ENCODE data around the gene MKNK1.

Gene MKNK1

DNA sequence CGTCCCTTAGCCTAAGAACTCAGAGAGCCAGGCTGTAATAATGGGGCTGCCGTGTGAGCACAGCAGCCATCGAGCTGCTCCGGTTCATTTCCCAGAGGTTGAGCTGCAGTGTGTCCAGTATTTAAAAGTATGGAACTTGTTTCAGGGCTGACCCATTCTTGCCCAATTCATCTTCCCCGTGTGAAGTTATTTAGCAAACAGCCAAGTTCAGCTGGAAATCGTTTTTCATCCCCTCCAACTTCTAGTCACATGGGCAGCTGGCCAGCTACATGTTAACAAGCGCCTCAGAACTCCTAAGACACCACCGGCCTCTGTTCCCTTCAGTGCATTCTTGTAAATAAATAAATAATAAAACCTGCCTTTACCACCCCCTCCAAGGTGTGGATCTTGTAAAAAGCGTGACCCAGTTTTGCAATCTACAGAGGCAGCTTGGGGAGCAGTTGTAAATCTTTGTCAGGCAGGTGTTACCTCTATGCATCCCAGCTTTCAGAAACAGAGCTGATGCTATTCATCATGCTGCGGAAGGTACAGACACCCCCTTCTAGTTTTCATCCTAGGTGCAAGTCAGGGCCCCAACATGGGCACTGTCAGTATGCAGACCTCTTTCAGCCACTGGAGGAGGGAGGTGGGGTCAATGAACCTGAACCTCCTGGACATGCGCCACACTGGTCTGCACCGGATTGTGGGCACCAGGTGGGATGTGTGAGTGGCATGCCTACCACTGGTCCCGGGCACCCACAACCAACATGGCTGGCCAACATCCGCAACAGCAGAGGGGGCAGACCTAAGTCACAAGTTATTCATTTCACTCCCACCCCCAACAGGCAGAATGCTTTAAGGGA lies 34.0 kb downstream of the MKNK1 start:
- H3K27ac ChIP-seq, result no peak overlapping the region
- TF ChIP-seq, protein P1, sequence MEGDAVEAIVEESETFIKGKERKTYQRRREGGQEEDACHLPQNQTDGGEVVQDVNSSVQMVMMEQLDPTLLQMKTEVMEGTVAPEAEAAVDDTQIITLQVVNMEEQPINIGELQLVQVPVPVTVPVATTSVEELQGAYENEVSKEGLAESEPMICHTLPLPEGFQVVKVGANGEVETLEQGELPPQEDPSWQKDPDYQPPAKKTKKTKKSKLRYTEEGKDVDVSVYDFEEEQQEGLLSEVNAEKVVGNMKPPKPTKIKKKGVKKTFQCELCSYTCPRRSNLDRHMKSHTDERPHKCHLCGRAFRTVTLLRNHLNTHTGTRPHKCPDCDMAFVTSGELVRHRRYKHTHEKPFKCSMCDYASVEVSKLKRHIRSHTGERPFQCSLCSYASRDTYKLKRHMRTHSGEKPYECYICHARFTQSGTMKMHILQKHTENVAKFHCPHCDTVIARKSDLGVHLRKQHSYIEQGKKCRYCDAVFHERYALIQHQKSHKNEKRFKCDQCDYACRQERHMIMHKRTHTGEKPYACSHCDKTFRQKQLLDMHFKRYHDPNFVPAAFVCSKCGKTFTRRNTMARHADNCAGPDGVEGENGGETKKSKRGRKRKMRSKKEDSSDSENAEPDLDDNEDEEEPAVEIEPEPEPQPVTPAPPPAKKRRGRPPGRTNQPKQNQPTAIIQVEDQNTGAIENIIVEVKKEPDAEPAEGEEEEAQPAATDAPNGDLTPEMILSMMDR (IDR thresholded peaks at IDR 0.05), result no peak
- TF ChIP-seq ZFX (IDR thresholded peaks at IDR 0.05; ENCODE audit: borderline replicate concordance), result no peak

DNA sequence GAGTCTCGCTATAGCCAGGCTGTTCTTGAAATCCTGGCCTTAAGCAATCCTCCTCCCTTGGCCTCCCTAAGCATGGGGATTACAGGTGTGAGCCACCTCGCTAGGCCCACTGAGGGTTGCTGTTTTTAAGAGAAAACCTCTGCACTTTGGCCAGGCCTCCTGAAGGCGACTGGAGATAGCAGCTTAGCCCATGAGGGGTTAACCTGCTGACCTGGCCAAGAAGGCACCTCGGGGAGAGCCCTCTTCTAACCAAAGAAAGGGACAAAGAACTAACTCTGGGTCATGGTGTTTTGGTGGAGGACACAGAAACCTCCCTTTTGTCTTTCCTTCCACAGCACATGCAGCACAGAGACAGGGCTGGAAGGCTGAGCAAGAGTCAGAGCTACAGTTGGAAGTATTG lies 35.0 kb downstream of the MKNK1 start:
- no peak overlapping the region for H3K27ac ChIP-seq
- TF ChIP-seq ZFX (IDR thresholded peaks at IDR 0.05; ENCODE audit: borderline replicate concordance), result no peak
- TF ChIP-seq, protein P1 (IDR thresholded peaks at IDR 0.05), result no peak

DNA sequence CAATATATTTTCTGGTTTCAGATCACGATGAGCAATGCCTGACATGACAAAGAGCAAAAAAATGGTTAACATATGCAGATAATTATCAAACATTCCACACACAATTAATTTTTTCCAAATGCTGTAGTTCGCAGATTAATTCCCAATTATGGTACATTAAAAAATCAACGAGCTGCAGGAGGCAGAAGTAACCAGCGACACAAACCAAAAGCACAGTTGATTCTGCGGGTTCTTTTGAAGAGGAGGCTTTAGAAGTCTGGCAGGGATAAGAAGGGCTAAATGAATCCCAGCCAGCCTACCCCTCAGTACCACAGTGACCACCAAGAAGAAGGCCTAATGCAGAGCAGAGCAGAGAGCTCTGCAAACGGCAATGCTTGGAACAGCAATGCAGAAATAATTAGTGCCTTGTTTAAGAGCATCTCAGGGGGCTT lies 35.6 kb downstream of the MKNK1 start:
- no peak overlapping the region for H3K27ac ChIP-seq
- TF ChIP-seq, protein P1 (IDR thresholded peaks at IDR 0.05), result no peak
- no peak for TF ChIP-seq ZFX (IDR thresholded peaks at IDR 0.05; ENCODE audit: borderline replicate concordance)

DNA sequence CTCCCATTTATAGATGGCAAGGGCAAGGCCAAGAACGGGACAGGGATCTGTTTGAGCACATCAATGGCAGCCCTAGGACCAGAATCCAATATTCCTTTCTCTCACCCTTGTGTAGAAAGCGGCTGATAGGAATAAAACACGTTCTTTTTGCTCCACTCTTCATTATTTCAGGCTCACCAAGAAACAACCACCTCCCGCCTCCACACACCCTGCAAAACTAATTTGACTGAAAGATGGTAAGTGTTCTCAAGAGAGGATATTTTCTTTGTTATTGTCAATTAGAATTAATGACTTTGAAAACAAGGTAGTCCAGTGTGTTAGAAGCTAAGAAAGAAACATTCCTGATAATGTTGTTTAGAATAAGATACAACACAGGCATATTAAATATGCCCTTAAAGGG lies 40.7 kb downstream of the MKNK1 start:
- H3K27ac ChIP-seq, result no peak overlapping the region
- TF ChIP-seq, protein P1 (IDR thresholded peaks at IDR 0.05), result no peak
- no peak for TF ChIP-seq ZFX (IDR thresholded peaks at IDR 0.05; ENCODE audit: borderline replicate concordance)

DNA sequence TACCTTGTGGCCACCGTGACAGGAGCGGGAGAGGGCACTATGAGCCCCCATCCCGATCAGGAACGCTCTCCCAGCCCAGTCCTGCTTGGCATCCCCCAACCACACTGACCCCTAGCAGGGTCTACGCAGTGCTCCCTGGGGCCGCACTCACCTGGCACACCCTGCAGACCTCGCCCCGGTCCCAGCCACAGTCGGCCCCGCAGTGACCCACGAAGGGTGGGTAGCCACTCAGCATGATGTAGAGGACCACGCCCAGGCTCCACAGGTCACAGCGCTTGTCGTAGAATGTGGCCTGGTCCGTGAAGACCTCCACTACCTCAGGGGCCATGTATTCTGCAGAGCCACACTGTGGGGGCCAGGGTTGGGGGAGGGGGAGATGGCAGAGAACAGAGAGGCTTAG lies 41.6 kb downstream of the MKNK1 start:
- no peak for TF ChIP-seq ZFX (IDR thresholded peaks at IDR 0.05; ENCODE audit: borderline replicate concordance)
- TF ChIP-seq, protein P1 (IDR thresholded peaks at IDR 0.05), result no peak
- H3K27ac ChIP-seq, result no peak overlapping the region

DNA sequence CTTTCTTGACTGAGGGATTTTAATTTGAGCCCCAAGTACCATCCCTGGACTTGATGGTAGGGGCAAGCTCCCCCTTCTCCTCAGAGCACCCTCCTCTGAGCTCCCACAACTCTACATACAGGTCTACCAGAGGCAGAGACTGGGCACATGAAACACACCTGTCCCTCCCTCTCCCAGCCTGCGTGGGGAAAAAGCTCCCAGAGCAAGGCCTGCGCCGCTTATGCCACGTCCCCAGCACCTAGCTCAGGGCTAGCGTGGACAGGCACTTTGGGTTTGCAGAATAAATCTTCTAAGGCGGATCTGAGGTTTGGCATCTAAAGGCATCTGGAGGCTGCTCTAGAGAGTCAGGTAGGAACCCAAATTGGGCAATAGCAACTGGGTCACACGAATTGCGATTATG lies 45.1 kb downstream of the MKNK1 start:
- no peak overlapping the region for H3K27ac ChIP-seq
- TF ChIP-seq, protein P1 (IDR thresholded peaks at IDR 0.05), result no peak
- TF ChIP-seq ZFX (IDR thresholded peaks at IDR 0.05; ENCODE audit: borderline replicate concordance), result no peak
